K562 (cell line): ENCODE measurements around the gene DCXR. TPM values are rescaled to one million over a fixed set of nuclear protein-coding genes. Genes with fewer than 3 reads are reported as not detected.
A peak's percentile ranks its signal among the peaks of the same experiment; 100 is the strongest.

Source experiments
- POLR2A ChIP-seq: fragments of 450-650 bp; conservative IDR thresholded peaks from 2 replicates; pipeline ENCODE4 v1.6.1; 2016
- POLR2AphosphoS5 ChIP-seq: IDR thresholded peaks from 2 replicates; pipeline ENCODE4 v1.6.1; 2011; ENCODE audit warnings: mild to moderate bottlenecking, low read depth, low read length, moderate library complexity; ENCODE audit not compliant: control insufficient read depth, insufficient read depth
- POLR2G ChIP-seq: fragments of 200-400 bp; formaldehyde crosslinking; IDR thresholded peaks from 2 replicates; pipeline ENCODE4 v1.6.1; 2017; ENCODE audit warnings: low read depth, mild to moderate bottlenecking, antibody characterized with exemption, low read length, moderate library complexity
- SIN3B ChIP-seq: fragments of 450-650 bp; IDR thresholded peaks from 2 replicates; pipeline ENCODE4 v1.6.1; 2017; ENCODE audit warnings: low read depth, mild to moderate bottlenecking, moderate library complexity
- ZNF318 ChIP-seq, 2 experiments: fragments of 450-650 bp; IDR thresholded peaks; 2 replicates each; pipeline ENCODE4 v1.6.1; 2016; ENCODE audit warnings: mild to moderate bottlenecking in 2 of 2, borderline replicate concordance in 1 of 2, low read depth in 1 of 2, moderate library complexity in 1 of 2
- ZNF655 ChIP-seq: fragments of 250-450 bp; sonication (Bioruptor Pico); IDR thresholded peaks from 2 replicates; pipeline ENCODE4 v1.5.0; 2021
- polyA plus RNA-seq, 8 experiments: library from polyadenylated mRNA; depleted of rRNA in 4 of 8; stranded (reverse) in 5 of 8; unstranded in 3 of 8; fragments of >200 nt; fragmentation: Nextera tagmentation in 2 of 8; fragmentation: Illumina TruSeq in 1 of 8; extraction: Ambion mirVana in 2 of 8; extraction: Trizol in 1 of 8; gene quantifications; 2 replicates each; pipeline versions ENCODE4 v1.2.1 to v1.2.3, GENCODE V29; 2011 to 2014; ENCODE audit warnings: inconsistent platforms in 1 of 8, missing spikeins in 1 of 8
- total RNA-seq, 7 experiments: library from RNA; depleted of rRNA in 6 of 7; stranded (reverse); fragments of >200 nt in 6 of 7; fragmentation: Illumina TruSeq in 2 of 7; extraction: Trizol in 2 of 7; gene quantifications; 2 replicates each; pipeline versions ENCODE4 v1.2.1 to v1.2.3, GENCODE V29; 2011 to 2021; ENCODE audit warnings: low replicate concordance in 1 of 7

DCXR gene
- total and polyA plus RNA-seq, 9 of the 15 experiments (the other 6 are each of a cell fraction or from before 2014, with no cell fraction given), result 21.3 to 274 (median 156) TPM

GRCh38 chr17:82058855-82059249 is 21.4 kb upstream of the DCXR start (continued):
- peak; percentile 33; the same call in 1 of the 2 replicates for TF ChIP-seq POLR2AphosphoS5
- no peak for TF ChIP-seq SIN3B
- TF ChIP-seq ZNF318 (IDR thresholded peaks at IDR 0.05; ENCODE audit: borderline replicate concordance in 1 of 2, low read depth in 1 of 2), result no peak
- peak; percentile 44; the same call in 1 of the 2 replicates for TF ChIP-seq POLR2A
- no peak for TF ChIP-seq ZNF655 (CRISPR knock-in tag)
- peak; percentile 61 for TF ChIP-seq POLR2G
